ENCODE results near the gene ASB18. TPM values are rescaled to one million over a fixed set of nuclear protein-coding genes. Genes with fewer than 3 reads are reported as not detected.

The ASB18 gene
- total and polyA plus RNA-seq, 2 of the 13 experiments (the other 11 are each of a cell fraction or from before 2014, with no cell fraction given), result not detected

GRCh38 chr2:236167297-236168109 lies 96.7 kb downstream of the ASB18 start (continued):
- TF ChIP-seq HES4 (CRISPR knock-in tag; IDR thresholded peaks at IDR 0.05; ENCODE audit: borderline replicate concordance) (peak; percentile 12; the same call in 1 of the 2 replicates), ZNF343 (CRISPR knock-in tag; IDR thresholded peaks at IDR 0.05) (no peak), ZNF253 (CRISPR knock-in tag; IDR thresholded peaks at IDR 0.05; ENCODE audit: borderline replicate concordance) (no peak), MAZ (IDR thresholded peaks at IDR 0.05; ENCODE audit: borderline replicate concordance, low read depth, low read length) (no peak), MAZ (CRISPR knock-in tag; IDR thresholded peaks at IDR 0.05; ENCODE audit: low read depth) (peak; percentile 41; the same call in 1 of the 2 replicates), ZNF543 (CRISPR knock-in tag; IDR thresholded peaks at IDR 0.05) (no peak), RELA (CRISPR knock-in tag; IDR thresholded peaks at IDR 0.05) (no peak), HDAC6 (IDR thresholded peaks at IDR 0.05; ENCODE audit: low read depth, low read length) (no peak), CTCF (CRISPR knock-in tag; IDR thresholded peaks at IDR 0.05) (peak; percentile 76), TRIM24 (CRISPR knock-in tag; IDR thresholded peaks at IDR 0.05) (no peak), TBX2 (CRISPR knock-in tag; IDR thresholded peaks at IDR 0.05; ENCODE audit: borderline replicate concordance) (peak; percentile 30; the same call in 1 of the 2 replicates), ZBTB38 (CRISPR knock-in tag; IDR thresholded peaks at IDR 0.05) (0 out of 2 replicates have a peak, but pooled peaks have one; percentile 45), ZNF256 (CRISPR knock-in tag; conservative IDR thresholded peaks at IDR 0.05) (0 out of 2 replicates have a peak, but pooled peaks have one; percentile 32), ELF3 (CRISPR knock-in tag; IDR thresholded peaks at IDR 0.05) (peak; percentile 33; the same call in 1 of the 2 replicates), ZFX (CRISPR knock-in tag; IDR thresholded peaks at IDR 0.05; ENCODE audit: low read depth) (0 out of 2 replicates have a peak, but pooled peaks have one; percentile 29), ZNF772 (CRISPR knock-in tag; IDR thresholded peaks at IDR 0.05) (no peak), IKZF4 (CRISPR knock-in tag; IDR thresholded peaks at IDR 0.05; ENCODE audit: borderline replicate concordance, low read depth, not compliant biosample characterization) (no peak), ZNF672 (CRISPR knock-in tag; IDR thresholded peaks at IDR 0.05) (no peak)
- TF ChIP-seq, protein P1, sequence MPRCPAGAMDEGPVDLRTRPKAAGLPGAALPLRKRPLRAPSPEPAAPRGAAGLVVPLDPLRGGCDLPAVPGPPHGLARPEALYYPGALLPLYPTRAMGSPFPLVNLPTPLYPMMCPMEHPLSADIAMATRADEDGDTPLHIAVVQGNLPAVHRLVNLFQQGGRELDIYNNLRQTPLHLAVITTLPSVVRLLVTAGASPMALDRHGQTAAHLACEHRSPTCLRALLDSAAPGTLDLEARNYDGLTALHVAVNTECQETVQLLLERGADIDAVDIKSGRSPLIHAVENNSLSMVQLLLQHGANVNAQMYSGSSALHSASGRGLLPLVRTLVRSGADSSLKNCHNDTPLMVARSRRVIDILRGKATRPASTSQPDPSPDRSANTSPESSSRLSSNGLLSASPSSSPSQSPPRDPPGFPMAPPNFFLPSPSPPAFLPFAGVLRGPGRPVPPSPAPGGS (CRISPR knock-in tag; IDR thresholded peaks at IDR 0.05), result peak; percentile 83; the same call in 1 of the 2 replicates
- TF ChIP-seq, protein P2, sequence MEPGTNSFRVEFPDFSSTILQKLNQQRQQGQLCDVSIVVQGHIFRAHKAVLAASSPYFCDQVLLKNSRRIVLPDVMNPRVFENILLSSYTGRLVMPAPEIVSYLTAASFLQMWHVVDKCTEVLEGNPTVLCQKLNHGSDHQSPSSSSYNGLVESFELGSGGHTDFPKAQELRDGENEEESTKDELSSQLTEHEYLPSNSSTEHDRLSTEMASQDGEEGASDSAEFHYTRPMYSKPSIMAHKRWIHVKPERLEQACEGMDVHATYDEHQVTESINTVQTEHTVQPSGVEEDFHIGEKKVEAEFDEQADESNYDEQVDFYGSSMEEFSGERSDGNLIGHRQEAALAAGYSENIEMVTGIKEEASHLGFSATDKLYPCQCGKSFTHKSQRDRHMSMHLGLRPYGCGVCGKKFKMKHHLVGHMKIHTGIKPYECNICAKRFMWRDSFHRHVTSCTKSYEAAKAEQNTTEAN (CRISPR knock-in tag; conservative IDR thresholded peaks at IDR 0.05), result peak; percentile 54; the same call in 1 of the 2 replicates
